Kidney (tissue), 14 donors: ENCODE data around the gene CCDC71. TPM values are rescaled to one million over a fixed set of nuclear protein-coding genes. Genes with fewer than 3 reads are reported as not detected.

Experiments used
- DNase-seq, 5 donors: peaks; one replicate each; pipeline ENCODE4 v3.0.0-alpha.2; 2013 to 2020
- FAIRE-seq: peaks from 2 replicates; lab custom pipeline; 2012; peaks lifted over from hg19 to GRCh38; lab: Jason Lieb, UNC
- H3K27ac ChIP-seq, 2 donors: one replicate each; pipeline ENCODE4 v1.7.0; 2013; ENCODE audit warnings: low read depth in 2 of 2, low read length in 2 of 2, inconsistent platforms in 1 of 2
- H3K27me3 ChIP-seq: one replicate; pipeline ENCODE4 v1.7.1; 2013; ENCODE audit warnings: low read length, inconsistent platforms; ENCODE audit not compliant: control insufficient read depth, insufficient read depth
- H3K36me3 ChIP-seq, 3 donors: one replicate each; pipeline versions ENCODE4 v1.7.0 to v1.7.1; 2013; ENCODE audit warnings: low read length in 3 of 3, control low read depth in 1 of 3, inconsistent platforms in 1 of 3; ENCODE audit not compliant: insufficient read depth in 3 of 3, control insufficient read depth in 2 of 3
- H3K4me1 ChIP-seq, 3 donors: one replicate each; pipeline versions ENCODE4 v1.7.0 to v1.7.1; 2013; ENCODE audit warnings: low read length in 3 of 3, inconsistent platforms in 1 of 3, low read depth in 1 of 3; ENCODE audit not compliant: control insufficient read depth in 2 of 3, insufficient read depth in 2 of 3
- H3K4me3 ChIP-seq, 3 donors: one replicate each; pipeline versions ENCODE4 v1.7.0 to v1.8.1; 2013; ENCODE audit warnings: low read length in 3 of 3, control low read depth in 1 of 3, inconsistent platforms in 1 of 3
- H3K9ac ChIP-seq, 3 donors: one replicate each; pipeline versions ENCODE4 v1.7.0 to v1.7.1; 2013; ENCODE audit warnings: low read length in 3 of 3, control low read depth in 1 of 3, inconsistent platforms in 1 of 3
- H3K9me3 ChIP-seq, 3 donors: one replicate each; pipeline versions ENCODE4 v1.7.0 to v1.7.1; 2013; ENCODE audit warnings: low read length in 3 of 3, control low read depth in 1 of 3, inconsistent platforms in 1 of 3; ENCODE audit not compliant: control insufficient read depth in 2 of 3, insufficient read depth in 1 of 3
- intact Hi-C: fragments of 100-400 bp; cut with DNase I; formaldehyde crosslinking; loops from one replicate; pipeline ENCODE4 v1.11.1; 2022
- polyA plus RNA-seq: library from polyadenylated mRNA; stranded (reverse); fragments of 350-450 nt; fragmentation: Illumina TruSeq; extraction: RNeasy Lipid Tissue Mini Kit (QIAGEN cat#74804); gene quantifications from one replicate; pipeline ENCODE4 v1.2.3, GENCODE V29; 2014; ENCODE audit warnings: low read depth, low replicate concordance; ENCODE audit not compliant: insufficient read depth
- total RNA-seq: library from RNA; stranded (reverse); fragmentation: NEBNext Ultra II Directional; extraction: Animal tissue kit (Norgen Biotek cat#: 25700); gene quantifications from one replicate; pipeline ENCODE4 v1.2.1, GENCODE V29; 2021
- TF ChIP-seq, protein P1 (sequence below): IDR thresholded peaks from 3 replicates; pipeline ENCODE4 v1.5.1; 2012; ENCODE audit warnings: mild to moderate bottlenecking, moderate library complexity, borderline replicate concordance; ENCODE audit not compliant: insufficient read depth; ENCODE audit errors: extremely low read depth
- donor health status: control.
- donor health status: control.
- donor health status: control.
- donor health status: control.
- donor health status: control.
- donor health status: DM: yes; HTN: yes; CAD: no.
- donor health status: Normal renal cell carcinoma (clear cell type).

Gene CCDC71
- total and polyA plus RNA-seq, 2 donors from 2014 or later = 21.0 to 27.6 TPM

DNA sequence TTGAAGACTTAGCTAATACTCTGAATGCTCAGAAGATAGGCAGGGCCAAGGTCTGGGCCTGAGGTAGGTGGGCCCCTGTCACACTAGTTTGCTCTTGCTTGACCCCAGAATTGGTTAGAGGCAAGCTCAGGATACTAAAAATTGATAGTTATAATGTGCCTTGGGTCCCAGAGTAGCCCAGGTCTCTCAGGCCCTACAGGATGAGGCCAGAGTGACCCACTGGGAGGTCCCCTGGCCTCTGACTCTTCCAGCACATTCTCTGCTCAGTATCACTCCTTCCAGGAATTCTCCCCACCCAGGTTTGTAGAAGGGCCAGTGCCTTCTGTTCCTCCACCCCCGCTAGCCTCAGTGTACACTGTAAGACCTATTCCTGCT is 4.6 kb upstream of the CCDC71 start:
- TF ChIP-seq, protein P1, sequence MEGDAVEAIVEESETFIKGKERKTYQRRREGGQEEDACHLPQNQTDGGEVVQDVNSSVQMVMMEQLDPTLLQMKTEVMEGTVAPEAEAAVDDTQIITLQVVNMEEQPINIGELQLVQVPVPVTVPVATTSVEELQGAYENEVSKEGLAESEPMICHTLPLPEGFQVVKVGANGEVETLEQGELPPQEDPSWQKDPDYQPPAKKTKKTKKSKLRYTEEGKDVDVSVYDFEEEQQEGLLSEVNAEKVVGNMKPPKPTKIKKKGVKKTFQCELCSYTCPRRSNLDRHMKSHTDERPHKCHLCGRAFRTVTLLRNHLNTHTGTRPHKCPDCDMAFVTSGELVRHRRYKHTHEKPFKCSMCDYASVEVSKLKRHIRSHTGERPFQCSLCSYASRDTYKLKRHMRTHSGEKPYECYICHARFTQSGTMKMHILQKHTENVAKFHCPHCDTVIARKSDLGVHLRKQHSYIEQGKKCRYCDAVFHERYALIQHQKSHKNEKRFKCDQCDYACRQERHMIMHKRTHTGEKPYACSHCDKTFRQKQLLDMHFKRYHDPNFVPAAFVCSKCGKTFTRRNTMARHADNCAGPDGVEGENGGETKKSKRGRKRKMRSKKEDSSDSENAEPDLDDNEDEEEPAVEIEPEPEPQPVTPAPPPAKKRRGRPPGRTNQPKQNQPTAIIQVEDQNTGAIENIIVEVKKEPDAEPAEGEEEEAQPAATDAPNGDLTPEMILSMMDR = no peak
- Histone ChIP-seq H3K36me3 (peaks cover 0 to 13% (median 2%) of the 10 kb centered on the region in 3 donors), H3K4me3 (peak overlapping the region; percentile 2 to 89 (median 46)), H3K9ac (peak overlapping the region in 2 of 3 donors; percentile 18 to 67), H3K27me3 (no peaks in the 10 kb centered on the region), H3K27ac (peak overlapping the region; percentile 74 to 88), H3K9me3 (no peaks in the 10 kb centered on the region), H3K4me1 (peaks cover 0 to 41% (median 38%) of the 10 kb centered on the region in 3 donors)
- no peak for DNase-seq
- FAIRE-seq = no peak
- intact Hi-C loops = loop anchor here (10.0 kb wide), 1 partner anchor 114 kb away; no protein-coding TSS in a partner anchor

DNA sequence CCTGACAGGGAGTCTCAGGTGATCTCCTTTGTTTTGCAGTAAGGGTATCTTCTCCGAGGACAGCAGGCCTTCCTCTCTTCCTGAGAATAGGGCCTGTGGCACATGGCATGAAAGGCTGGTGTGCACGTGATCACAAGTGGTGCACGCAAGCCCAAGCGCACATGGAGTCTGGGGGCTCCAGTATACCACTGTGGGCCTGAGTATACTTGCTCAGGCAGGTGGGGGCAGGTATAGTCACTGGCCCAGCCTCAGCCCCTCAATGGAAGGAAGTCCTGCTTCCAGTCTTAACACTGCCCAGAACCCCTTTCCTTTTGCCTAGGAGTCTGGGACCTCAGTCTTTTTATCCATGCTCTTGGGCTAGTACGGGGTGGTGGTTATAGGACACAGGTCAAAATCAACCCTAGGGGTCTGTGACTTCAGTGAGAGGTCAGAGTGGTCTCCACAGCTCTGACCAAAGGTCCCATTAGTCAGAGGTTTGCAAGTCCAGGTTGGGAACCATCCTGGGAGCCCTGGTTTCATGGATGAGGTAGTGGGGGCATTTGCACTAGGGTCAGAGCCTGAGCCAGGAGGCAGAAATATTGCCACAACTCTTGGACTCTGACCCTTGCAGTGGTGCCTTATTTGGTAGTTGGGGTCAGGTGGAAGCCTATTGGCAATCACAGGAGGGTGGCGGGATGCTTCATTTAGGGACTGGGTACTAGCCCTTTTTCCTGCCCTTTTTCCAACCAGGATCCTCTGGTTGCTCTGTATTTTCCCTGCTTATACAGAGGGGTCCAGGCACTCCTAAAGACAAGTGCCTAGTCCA is 823 bp upstream of the CCDC71 start:
- Histone ChIP-seq H3K4me1 (peaks cover 0 to 25% (median 22%) of the 10 kb centered on the region in 3 donors), H3K9ac (peak overlapping the region in 2 of 3 donors; percentile 43 to 45), H3K27me3 (no peaks in the 10 kb centered on the region), H3K27ac (peak overlapping the region; percentile 62 to 72), H3K4me3 (peak overlapping the region; percentile 68 to 89 (median 83)), H3K9me3 (no peaks in the 10 kb centered on the region), H3K36me3 (peaks cover 0 to 8% (median 7%) of the 10 kb centered on the region in 3 donors)
- TF ChIP-seq, protein P1 = no peak
- DNase-seq = no peak
- intact Hi-C loops = no loop called here
- no peak for FAIRE-seq

DNA sequence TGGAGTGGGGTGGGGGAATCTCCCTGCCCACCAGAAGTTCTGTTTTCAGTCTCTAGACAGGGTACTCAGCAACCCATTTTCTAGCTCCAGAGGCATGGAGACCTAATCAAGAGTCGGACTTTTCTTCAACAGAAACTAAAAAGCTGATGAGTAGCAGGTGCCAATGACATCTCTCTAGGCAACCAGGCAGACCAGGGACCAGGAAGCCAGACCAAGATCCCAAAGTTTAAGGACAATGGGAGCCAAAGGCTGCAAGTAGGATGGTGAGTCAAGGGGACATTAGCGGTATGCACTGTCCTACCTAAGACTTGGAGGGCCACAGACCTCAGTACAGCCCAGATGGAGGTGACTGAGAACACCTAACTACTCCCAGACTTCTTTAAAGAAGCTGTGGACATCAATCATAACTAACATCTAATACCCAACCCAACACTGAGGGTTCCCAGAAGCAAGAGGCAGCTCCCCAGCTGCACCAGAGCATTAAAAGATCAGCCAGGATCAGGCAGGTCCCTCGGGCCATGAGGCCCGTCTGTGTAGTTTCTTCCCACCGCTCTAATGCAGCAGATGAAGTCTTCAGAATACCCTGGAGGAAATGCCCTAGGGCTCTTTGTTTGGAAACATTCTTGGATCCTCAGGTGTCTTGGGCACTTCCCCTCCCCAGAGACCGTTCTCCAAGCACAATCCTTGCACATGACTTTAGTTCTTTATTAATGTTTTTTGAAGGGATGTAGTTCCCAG is 979 bp downstream of the CCDC71 start:
- peaks cover 0 to 19% (median 15%) of the 10 kb centered on the region in 3 donors for H3K4me1 ChIP-seq
- intact Hi-C loops = no loop called here
- peak overlapping the region; percentile 15 to 85 (median 58) for H3K9ac ChIP-seq
- no peaks in the 10 kb centered on the region for H3K9me3 ChIP-seq
- FAIRE-seq (no peak), DNase-seq (peak in 1 of 5 donors; percentile 8)
- no peaks in the 10 kb centered on the region for H3K27me3 ChIP-seq
- H3K4me3 ChIP-seq = peak overlapping the region; percentile 64 to 89 (median 83)
- peaks cover 0 to 8% (median 7%) of the 10 kb centered on the region in 3 donors for H3K36me3 ChIP-seq
- peak overlapping the region in 1 of 2 donors; percentile 86 for H3K27ac ChIP-seq
- TF ChIP-seq, protein P1 = no peak
